GM18520 (cell line): ENCODE results near the gene TRAF3IP1.
A peak's percentile ranks its signal among the peaks of the same experiment; 100 is the strongest.
"Not testable (repeated sequence)": the region's sequence is repeated elsewhere in the genome, so short reads cannot be mapped to it uniquely, and the experiment has no call there.

Experiments
- ATAC-seq: cut with Tn5 transposase; IDR thresholded peaks from one replicate; pipeline ENCODE4 v1.9.1; 2021; ENCODE audit not compliant: unreplicated experiment

TRAF3IP1 gene, protein sequence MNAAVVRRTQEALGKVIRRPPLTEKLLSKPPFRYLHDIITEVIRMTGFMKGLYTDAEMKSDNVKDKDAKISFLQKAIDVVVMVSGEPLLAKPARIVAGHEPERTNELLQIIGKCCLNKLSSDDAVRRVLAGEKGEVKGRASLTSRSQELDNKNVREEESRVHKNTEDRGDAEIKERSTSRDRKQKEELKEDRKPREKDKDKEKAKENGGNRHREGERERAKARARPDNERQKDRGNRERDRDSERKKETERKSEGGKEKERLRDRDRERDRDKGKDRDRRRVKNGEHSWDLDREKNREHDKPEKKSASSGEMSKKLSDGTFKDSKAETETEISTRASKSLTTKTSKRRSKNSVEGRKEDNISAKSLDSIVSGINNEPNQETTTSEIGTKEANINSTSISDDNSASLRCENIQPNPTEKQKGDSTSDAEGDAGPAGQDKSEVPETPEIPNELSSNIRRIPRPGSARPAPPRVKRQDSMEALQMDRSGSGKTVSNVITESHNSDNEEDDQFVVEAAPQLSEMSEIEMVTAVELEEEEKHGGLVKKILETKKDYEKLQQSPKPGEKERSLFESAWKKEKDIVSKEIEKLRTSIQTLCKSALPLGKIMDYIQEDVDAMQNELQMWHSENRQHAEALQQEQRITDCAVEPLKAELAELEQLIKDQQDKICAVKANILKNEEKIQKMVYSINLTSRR

GRCh38 chr2:238320246-238320647 is at the start of gene TRAF3IP1:
Gene TRAF3IP1, plus strand, starts transcription at chr2:238320518. Its CDS starts 145 bp downstream, at chr2:238320663.
- peak; percentile 92 for ATAC-seq

- no peak for ATAC-seq
Measured at GRCh38 chr2:238270606-238271005, 49.7 kb upstream of the TRAF3IP1 start.

DNA sequence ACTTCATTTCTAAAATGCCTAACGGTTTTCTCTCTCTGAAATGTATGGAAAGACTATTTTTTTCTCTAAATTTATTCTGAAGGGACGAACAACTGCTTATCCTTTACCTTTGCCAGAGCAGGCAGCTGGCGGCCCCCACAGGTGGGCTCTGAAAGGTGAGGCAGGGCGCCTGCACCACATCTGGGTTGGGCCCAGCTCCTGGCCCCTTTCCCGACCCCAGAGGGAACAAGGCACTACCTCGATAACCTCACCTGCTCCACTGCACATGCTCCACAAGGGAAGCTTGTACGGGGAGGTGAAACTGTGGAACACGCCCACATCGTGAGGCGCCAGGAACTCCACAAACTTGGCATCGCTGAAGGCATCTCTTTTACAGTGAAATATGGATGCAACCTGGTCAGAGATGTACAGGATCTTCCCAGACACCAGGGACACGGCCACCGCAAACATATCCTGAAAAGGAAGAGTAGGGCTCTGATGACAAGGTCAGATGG is 49.2 kb upstream of the TRAF3IP1 start:
- ATAC-seq, result no peak

GRCh38 chr2:238271686-238272085 is 48.6 kb upstream of the TRAF3IP1 start:
- not testable (repeated sequence) for ATAC-seq

DNA sequence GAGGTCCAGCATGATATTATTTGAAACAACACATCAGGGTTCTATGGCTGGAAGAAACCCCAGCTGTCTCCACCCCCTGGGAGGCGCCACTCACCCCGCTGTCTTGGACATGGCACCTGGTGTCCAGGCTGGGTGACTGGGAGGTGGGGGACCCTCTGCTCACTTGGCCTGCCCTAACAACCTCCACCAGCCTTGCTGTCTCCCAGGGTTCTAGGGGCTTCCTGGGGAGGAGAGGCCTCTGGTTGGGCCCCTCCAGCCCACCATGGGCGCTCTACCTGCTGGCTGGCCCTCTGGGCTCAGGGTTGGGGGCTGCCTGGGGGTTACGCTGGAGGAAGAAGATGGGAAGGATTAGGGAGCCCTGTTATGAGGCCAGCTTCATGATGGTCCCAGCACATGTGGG is 48.2 kb upstream of the TRAF3IP1 start:
- no peak for ATAC-seq

- ATAC-seq, result not testable (repeated sequence)
Measured at GRCh38 chr2:238273433-238273832, 46.9 kb upstream of the TRAF3IP1 start.

- ATAC-seq, result no peak
Measured at GRCh38 chr2:238274152-238274865, 46.0 kb upstream of the TRAF3IP1 start.

DNA sequence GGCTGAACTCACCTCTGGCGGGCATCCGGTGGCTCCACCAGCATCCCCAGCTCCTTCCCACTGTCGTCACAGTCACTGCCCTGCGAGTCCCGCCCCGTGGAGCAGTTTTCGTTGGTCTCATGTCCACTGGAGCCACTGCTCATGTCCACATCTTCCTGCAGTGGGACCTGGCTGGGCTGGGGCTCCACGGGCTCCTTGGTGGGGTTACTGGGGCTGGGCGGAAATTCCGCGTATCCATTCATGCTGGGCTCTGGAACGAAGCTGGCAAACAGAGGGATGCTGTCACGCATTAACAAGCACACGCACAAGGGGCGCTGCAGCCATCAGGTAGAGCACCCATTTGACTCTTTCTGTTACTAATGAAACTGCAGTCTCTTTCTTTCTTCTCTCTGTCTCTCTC is 42.6 kb upstream of the TRAF3IP1 start:
- ATAC-seq, result no peak

- ATAC-seq, result no peak
Measured at GRCh38 chr2:238278626-238279323, 41.5 kb upstream of the TRAF3IP1 start.

- ATAC-seq, result no peak
Measured at GRCh38 chr2:238279324-238279682, 41.0 kb upstream of the TRAF3IP1 start.

GRCh38 chr2:238280083-238280825 is 40.1 kb upstream of the TRAF3IP1 start:
- ATAC-seq, result no peak

GRCh38 chr2:238281826-238282480 is 38.4 kb upstream of the TRAF3IP1 start:
- ATAC-seq, result no peak

- ATAC-seq, result no peak
Measured at GRCh38 chr2:238282861-238283738, 37.2 kb upstream of the TRAF3IP1 start.

DNA sequence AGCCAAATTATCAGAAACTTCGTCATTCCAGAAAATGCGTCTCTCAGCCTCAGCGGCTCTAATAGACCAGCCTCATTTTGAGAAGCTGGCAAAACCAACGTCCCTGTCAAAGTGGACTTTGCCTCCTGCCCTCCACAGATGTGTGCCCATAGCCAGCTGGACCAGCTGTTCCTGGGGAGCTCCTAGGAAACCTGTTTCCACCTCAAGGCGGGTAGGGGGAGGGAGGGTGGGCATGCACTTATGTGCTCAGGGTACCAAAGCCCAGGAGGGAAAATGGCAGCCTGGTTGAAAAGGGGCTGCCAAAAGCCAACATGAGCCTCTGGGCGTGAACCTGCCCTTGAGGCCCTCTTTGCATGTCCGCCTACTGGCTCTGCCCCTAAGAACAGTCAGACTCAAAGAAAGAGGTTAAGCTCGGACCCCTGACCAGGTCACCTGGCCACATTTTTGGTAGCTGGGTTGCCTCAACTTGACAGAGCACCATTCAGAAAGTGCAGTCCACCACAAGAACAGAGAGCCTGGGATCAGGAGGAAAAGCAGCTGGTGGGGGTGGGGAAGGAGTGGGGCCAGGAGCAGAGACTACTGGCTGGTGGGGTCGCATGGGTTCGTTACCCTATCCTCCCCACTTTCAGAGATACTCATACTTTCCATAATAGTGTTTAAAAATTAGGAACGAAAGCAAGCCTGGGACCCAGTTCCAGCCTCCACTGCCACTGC is 35.4 kb upstream of the TRAF3IP1 start:
- no peak for ATAC-seq

DNA sequence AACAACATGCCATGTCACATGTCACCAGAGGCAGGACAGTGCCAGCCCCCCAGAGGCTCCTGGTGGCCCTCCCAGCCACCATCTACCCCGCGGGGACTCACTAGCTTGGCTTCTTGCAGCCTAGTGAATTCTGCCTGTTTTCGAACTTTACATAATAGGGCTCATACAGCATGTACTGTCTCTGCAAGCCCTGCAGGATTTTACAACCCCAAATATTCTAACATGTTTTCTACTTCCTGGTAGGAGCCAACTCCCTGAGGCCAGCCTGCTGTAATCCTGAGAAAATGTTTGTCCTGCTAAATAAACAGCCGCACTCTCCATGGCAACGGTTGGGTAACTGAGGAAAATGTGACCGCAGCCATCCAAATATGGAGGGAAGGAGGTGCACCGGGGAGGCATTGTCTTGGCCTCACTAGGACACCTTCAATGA is 34.6 kb upstream of the TRAF3IP1 start:
- no peak for ATAC-seq

DNA sequence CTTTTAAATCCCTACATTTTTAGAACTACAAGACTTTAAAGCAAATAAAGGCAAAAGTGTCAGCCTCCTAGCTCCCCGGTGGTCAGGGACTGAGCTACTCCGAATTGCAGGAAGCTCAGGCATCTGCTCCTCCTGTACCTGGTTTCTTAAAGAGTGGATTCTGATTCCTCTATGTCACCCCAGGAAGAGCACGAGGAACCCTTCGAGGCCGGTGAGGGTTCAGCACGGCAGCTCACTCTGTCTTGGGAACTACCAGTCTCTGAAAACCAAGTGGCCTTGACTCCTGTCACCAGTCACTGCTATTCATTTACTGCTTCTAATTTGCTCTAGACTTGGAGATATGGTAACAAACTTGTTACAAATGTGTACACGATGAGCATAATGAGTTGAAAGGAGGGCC is 34.2 kb upstream of the TRAF3IP1 start:
- ATAC-seq, result no peak

DNA sequence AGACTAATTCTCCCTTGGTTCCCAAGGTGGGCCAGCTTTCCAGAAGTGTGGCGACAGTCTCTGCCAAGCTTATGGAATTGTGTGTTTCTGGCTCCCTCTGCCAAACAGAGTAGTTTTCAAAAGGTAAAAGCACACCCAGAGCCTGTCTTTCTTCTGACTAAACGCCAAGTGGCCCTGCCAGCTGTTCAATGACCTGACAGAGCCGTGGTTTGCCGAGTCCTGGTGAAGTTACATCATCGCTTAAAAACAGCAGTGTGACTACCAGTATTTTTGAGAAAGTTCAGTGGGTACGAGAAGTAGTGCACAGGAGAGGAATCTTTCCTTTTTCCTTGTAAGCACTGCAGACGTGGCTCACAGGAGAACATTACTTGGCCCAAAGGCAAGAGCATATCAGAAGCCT is 33.8 kb upstream of the TRAF3IP1 start:
- no peak for ATAC-seq
